Stimulated activated CD8-positive, alpha-beta memory T cell treated with anti-CD3 and anti-CD28 coated beads, Interleukin-12 subunit alpha, Interleukin-12 subunit beta, amount 100 ng/mL, for 1 hour (primary cell): ENCODE measurements around the gene PRKD2.

Experiments
- DNase-seq: peaks from one replicate; pipeline ENCODE4 v3.0.0-alpha.2; 2020; ENCODE audit warnings: low read depth

PRKD2 gene

DNA sequence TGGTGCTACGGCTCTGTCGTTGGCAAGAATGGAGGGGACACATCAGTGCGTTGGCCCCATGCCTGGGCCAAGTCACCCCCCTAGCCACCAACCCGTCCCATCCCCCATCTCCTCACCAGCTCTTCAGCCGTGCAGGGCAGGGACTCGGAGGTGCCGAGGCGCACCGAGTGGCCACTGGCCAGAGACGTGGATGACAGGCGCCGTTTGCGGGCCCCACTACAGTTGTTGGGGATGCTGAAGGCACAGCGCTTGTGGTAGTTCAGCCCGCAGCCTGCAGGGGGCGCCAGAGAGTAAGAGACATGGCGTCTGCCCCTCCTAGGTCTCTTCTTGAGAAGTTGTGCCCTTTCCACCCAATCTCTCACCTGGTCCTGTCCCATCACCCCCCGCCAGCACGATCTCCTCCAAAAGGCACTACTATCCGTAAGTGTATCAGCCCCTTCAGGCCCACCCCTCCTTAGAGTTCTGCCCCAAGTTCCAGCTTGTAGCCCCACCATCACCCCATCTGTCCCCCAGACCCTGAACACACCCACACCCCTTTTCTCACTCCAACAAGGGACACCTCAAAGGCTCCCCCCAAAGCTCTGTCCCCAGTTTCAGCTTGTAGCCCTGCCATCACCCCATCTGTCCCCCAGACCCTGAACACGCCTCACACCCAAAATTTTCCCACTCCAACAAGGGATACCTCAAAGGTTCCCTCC lies 12.4 kb downstream of the PRKD2 start:
- DNase-seq, result peak; percentile 84

DNA sequence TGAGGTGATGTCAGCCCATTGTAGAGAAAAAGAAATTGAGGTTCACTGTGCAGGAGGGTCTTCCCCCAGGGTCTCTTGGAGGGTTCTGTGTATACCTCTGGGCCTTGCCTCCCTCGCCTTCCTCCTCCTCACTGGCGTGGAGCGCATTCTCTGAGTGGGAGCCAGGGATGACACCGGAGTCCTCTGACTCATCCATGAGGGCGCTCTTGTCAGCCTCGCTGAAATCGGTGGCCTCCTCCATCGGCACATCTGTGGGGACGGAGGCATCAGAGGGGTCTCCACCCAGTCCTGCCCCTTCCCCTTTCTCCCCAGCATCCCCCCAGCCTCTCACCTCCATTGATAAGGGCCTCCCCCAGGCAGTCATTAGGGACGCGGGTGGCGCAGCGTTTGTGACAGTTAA lies 16.2 kb downstream of the PRKD2 start:
- DNase-seq, result no peak

DNA sequence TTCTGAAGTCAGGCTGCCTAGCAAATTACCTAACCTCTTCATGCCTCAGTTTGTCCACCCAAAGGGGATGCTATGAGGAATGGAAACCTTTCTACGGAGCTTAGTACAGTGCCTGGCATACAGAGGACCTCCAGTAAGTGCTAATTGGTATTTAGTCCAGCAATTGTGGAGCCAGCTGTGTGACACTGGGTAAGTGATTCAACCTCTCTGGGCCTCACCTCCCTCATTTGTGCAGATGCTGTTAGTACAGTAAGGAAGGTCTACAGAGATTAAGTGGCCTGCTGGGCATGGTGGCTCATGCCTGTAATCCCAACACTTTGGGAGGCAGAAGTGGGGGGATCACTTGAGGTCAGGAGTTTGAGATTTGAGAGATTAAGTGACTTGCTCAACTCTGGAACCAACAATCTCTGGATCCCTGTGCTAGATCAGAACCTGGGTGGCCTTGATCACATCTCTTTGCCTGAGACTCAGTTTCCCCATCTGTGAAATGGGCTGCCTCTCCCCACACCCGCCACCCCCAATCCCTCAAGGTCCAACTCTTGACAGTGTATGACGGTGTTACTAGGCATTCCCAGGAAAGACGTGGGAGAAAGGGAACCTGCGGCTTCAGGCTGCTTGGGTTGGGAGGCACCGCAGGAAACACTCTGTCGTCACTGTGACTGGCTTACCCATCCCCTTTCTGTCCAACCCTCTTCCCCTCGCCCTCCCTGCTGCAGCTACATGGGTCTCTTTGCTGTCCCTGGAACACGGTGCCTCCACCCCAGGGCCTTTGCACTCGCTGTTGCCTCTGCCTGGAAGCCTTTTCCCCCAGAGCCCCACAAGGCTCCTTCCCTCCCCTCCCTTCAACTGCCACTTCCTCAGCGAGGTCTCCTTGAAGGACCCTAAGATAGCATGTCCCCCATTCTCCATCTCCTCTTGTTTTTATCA lies 18.3 kb downstream of the PRKD2 start:
- no peak for DNase-seq

DNA sequence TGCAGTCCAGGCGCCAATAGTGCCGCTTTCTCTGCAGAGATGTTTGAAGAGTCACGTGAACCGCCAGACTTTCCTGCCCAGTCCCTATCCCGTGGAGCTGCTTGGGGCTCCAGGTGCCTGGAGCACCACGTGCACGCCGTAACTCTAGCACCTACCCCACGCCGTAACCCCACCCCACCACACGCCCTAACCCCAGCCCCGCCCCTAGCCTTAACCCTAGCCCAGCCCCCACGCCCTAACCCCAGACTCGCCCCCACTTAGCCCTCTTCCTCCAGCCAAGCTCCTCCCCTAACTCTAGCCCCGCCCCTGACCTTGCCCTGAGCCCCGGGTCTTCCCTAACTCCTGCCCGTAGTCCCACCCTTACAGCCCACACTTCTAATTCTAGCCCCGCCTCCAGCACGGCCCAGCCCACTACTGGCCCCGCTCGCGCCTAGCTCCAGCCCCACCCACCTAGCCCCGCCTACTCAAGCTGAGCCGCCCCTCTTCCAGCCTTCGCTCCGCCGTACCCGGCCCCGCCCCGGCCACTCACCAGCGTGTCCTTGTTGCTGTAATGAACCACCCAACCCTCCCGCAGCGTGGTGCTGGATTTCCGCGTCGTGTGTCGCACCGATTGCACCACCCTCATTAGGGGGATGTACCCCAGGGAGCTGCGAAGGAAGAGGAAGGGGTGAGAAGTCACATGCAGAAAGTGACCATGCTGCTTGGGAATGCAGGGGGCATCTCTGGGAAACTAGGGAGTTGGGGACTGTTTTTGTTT lies 19.5 kb downstream of the PRKD2 start:
- no peak for DNase-seq

- DNase-seq, result no peak
Observed at GRCh38 chr19:46696866-46697203, 20.1 kb downstream of the PRKD2 start.

DNA sequence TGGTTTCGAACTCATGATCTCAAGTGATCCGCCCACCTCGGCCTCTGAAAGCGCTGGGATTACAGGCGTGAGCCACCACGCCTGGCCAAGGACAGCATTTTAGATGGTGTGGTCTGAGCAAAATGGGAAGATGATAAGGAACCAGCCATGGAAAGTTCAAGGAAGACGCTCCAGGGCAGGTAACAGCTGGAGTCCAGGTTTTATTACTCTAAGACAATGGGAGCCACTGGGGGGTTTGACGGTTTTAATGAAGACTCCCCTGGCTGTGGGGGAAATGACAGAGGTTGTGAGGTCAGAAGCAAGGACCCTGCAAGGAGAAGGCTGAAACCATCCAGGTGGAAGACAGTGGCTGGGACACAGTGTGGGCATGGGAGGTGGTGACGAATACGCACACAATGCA lies 20.9 kb downstream of the PRKD2 start:
- DNase-seq, result no peak

- DNase-seq, result no peak
Observed at GRCh38 chr19:46693760-46694159, 23.2 kb downstream of the PRKD2 start.

- DNase-seq, result no peak
Observed at GRCh38 chr19:46692918-46693722, 23.8 kb downstream of the PRKD2 start.

DNA sequence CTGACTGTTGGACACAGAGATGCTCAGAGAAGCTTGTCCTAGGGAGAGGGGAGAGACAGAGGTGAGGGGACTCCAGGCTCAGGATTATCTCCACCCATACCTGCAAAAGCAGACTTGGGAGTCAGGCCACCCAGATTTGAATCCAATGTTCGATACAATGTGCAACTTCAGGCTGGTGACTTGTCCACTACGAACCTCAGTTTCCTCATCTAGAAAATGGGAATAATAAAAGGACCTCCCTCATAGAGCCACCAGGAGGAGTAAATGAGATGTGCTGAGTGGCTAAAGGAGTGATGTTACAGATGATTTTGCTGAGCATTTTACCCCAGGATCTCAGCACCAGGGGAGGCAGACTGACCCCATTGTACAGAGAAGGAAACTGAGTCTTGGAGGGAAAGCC lies 25.0 kb downstream of the PRKD2 start:
- DNase-seq, result no peak

DNA sequence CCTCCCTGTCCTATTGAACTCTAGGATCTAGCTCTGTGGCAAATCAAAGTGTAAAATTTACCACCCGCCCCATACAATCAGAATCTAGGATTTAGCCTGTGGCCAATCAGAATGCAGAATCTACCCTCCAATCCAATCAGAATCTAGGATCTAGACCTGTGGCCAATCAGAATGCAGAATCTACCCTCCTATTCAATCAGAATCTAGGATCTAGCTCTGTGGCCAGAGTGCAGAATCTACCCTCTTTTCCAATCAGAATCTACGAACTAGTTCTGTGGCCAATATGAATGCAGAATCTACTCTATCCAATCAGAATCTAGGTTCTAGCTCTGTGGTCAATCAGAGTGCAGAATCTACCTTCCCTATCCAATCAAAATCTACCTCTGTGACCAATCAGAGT lies 25.8 kb downstream of the PRKD2 start:
- no peak for DNase-seq

- DNase-seq, result no peak
Observed at GRCh38 chr19:46689358-46689757, 27.6 kb downstream of the PRKD2 start.

- no peak for DNase-seq
Observed at GRCh38 chr19:46687438-46688145, 29.3 kb downstream of the PRKD2 start.

DNA sequence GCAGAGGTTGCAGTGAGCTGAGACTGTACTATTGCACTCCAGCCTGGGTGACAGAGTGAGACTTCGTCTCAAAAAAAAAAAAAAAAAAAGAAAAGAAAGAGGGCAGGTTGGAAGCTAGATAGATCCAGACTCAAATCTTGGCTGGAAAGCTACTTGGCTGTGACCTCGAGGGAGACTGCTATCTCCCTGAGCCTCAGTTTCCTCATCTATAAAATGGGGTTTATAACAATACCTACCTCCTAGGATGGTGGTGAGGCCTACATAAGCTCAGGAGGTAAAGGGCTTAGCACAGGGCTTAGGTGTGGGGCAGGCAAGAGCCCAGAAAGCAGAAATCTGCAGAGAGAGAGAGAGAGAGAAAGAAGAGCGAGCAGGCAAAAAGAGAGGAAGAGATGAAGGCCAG lies 31.7 kb downstream of the PRKD2 start:
- DNase-seq, result no peak

- DNase-seq, result peak; percentile 20
Observed at GRCh38 chr19:46678110-46678732, 38.7 kb downstream of the PRKD2 start.

DNA sequence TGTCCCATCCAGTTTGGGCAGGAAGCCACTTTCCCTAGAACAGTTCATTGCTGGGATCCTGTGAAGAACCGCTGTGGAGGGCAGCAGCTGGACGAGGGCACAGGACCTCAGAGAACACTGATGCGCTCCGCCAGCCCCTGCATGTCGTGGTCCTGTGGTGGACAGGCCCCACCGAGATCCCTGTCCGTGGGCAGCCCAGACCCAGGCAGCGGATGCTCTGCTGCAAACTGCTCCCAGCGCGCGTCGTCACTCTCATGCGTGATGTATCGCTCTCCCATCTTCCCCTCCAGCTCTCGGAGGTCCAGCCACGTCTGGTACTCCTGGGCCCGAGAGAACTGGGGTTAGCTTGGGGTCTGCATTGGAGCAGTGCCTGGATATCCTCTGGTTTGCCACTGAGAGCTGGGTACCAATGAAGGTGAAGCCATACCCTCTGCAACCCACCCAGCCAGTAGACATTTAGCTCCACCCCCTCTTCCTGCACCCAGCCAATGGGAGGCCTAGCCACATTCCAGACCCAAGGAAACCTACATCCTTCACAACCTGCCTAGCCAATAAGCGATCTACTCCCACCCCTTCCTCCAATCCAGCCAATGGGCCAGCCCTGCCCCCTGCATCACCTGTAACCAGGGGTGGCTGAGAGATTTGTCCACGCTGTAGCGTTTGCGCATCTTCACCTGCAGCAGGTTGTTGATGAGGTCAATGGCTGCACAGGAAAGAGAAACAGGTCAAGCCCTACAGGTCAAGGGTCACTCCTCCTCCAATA lies 42.3 kb downstream of the PRKD2 start:
- no peak for DNase-seq

DNA sequence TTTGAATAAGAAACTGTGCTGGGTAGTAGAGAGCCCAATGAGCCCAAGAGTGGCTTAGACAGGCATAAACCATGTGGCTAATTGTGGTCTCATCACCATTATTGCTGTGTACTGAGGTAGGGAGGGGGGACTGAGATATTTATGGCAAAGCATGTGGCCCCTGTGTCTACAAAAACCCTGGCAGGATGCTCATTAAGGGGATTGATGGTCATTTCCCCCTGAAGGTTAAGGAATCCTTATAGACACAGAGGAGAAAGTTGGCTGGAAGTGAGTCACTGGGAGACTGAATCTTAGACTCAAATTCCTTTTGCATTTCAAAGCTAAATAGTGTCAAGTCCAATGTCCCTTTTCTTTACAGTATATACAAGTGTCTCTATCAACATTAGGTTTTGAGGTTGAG lies 46.1 kb downstream of the PRKD2 start:
- no peak for DNase-seq

GRCh38 chr19:46668662-46669061 lies 48.3 kb downstream of the PRKD2 start:
- DNase-seq, result no peak

- no peak for DNase-seq
Observed at GRCh38 chr19:46665072-46665471, 51.8 kb downstream of the PRKD2 start.

DNA sequence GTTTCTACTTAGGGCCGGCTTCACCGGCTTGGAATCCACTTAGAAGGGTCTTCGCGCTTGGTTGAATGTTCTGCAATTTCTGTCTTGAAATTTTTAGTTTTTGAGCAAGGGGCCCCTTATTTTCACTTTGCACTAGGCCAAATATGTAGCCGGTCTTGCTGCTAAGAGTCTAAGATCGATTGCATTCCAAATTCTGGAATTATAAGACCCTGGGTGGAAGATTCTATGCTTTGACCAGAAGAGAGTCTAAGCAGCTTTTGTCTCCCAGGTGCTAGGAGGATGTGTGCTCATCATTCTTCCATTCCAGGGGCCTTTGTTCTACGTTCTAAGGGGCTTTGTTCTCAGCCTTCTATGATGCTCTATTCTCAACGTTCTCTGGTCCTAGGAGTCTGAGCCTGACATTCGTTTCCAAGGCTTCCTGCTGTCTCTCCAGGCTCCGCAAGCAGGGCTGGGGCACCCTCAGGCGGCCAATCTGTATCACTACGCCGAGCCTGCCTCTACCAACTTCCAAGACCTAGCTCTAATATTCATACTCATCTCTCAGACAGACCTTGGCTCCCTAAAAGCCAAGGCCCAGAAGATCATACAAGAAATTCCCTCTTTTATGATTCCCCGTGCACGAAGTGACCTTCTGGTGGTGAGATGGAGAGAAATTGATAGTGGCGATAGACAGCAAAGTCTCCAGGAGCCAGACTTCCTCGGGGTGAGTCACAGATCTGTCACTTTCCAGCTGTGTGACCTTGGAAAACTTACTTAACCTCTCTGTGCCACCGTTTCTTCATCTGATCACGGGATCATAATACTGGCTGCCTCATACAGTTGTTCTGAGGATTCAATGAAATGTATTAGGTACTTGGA lies 55.0 kb downstream of the PRKD2 start:
- DNase-seq, result peak; percentile 58
